HL-60 (cell line): Measurements from ENCODE around the gene NEGR1.

Experiments used
- DNase-seq, 2 experiments: peaks; one replicate each; pipeline ENCODE4 v3.0.0-alpha.2; 2010 to 2020; ENCODE audit warnings: low read depth in 1 of 2, low spot score in 1 of 2
- H3K27ac ChIP-seq: fragments of 250-450 bp; sonication (Bioruptor Pico); replicated peaks from 2 replicates; pipeline ENCODE4 v1.5.1; 2020; ENCODE audit warnings: mild to moderate bottlenecking, moderate library complexity
- H3K27me3 ChIP-seq: fragments of 250-450 bp; sonication (Bioruptor Pico); 2 replicates; pipeline ENCODE4 v1.5.1; 2021; ENCODE audit warnings: mild to moderate bottlenecking, moderate library complexity; ENCODE audit not compliant: insufficient read depth, poor library complexity, severe bottlenecking
- H3K4me3 ChIP-seq: replicated peaks from 2 replicates; pipeline ENCODE4 v1.5.1; 2011; ENCODE audit warnings: mild to moderate bottlenecking, control low read depth, low read length; ENCODE audit not compliant: insufficient read depth
- CTCF ChIP-seq: IDR thresholded peaks from one replicate; pipeline ENCODE4 v1.5.1; 2011; ENCODE audit warnings: low read length, control low read depth, inconsistent platforms; ENCODE audit not compliant: insufficient read depth
- GABPA ChIP-seq: IDR thresholded peaks from 2 replicates; pipeline ENCODE4 v1.6.1; 2012; ENCODE audit warnings: low read depth
- POLR2AphosphoS5 ChIP-seq: IDR thresholded peaks from 2 replicates; pipeline ENCODE4 v1.6.1; 2012; ENCODE audit warnings: low read depth
- SPI1 ChIP-seq: IDR thresholded peaks from 2 replicates; pipeline ENCODE4 v1.6.1; 2012; ENCODE audit warnings: low read depth, mild to moderate bottlenecking, borderline replicate concordance
- TF ChIP-seq, protein P1 (sequence below): IDR thresholded peaks from 2 replicates; pipeline ENCODE4 v1.6.1; 2012; ENCODE audit warnings: low read depth; ENCODE audit not compliant: insufficient replicate concordance

Gene NEGR1

GRCh38 chr1:71721532-71721931 lies 560.8 kb downstream of the NEGR1 start:
- TF ChIP-seq POLR2AphosphoS5 (no peak), SPI1 (no peak), CTCF (no peak), GABPA (no peak)
- TF ChIP-seq, protein P1, sequence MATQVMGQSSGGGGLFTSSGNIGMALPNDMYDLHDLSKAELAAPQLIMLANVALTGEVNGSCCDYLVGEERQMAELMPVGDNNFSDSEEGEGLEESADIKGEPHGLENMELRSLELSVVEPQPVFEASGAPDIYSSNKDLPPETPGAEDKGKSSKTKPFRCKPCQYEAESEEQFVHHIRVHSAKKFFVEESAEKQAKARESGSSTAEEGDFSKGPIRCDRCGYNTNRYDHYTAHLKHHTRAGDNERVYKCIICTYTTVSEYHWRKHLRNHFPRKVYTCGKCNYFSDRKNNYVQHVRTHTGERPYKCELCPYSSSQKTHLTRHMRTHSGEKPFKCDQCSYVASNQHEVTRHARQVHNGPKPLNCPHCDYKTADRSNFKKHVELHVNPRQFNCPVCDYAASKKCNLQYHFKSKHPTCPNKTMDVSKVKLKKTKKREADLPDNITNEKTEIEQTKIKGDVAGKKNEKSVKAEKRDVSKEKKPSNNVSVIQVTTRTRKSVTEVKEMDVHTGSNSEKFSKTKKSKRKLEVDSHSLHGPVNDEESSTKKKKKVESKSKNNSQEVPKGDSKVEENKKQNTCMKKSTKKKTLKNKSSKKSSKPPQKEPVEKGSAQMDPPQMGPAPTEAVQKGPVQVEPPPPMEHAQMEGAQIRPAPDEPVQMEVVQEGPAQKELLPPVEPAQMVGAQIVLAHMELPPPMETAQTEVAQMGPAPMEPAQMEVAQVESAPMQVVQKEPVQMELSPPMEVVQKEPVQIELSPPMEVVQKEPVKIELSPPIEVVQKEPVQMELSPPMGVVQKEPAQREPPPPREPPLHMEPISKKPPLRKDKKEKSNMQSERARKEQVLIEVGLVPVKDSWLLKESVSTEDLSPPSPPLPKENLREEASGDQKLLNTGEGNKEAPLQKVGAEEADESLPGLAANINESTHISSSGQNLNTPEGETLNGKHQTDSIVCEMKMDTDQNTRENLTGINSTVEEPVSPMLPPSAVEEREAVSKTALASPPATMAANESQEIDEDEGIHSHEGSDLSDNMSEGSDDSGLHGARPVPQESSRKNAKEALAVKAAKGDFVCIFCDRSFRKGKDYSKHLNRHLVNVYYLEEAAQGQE, result no peak
- no peaks in the 10 kb centered on the region for H3K27me3 ChIP-seq
- no peak overlapping the region for H3K4me3 ChIP-seq
- DNase-seq, result no peak
- no peak overlapping the region for H3K27ac ChIP-seq

DNA sequence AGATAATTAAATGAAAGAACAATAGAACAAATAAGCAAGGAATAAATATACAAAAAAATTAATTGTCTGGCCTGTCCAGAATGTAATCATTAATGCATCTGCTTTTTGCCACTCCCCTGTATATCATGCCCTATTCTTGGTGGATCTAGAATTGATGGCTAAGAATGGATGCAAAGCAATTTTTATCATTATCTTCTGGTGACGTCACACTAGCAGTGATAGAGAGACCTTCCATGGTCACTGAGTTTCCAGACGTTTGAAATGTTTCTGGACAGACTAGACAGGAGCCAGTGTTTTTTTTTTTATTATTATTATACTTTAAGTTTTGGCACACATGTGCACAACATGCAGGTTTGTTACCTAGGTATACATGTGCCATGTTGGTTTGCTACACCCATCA lies 563.0 kb downstream of the NEGR1 start:
- TF ChIP-seq POLR2AphosphoS5 (no peak), GABPA (no peak)

DNA sequence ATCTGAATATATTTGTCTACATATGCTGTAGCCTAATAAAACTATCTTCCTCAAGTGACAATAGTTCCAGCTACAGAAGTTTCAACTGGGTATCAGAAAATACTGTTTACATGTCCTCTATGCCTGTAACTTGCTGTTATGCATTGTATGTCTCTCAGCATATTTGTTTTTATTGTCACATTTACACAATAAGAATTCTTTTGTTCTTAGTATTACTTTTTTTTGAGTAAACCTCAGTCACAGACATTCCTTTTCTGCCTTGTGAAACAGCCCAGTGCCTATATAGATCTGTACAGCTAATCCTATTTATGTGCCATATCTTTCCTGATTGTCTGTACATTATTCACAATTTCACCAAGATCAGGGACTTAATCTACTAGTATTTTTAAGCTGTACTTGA lies 565.2 kb downstream of the NEGR1 start:
- no peak overlapping the region for H3K27ac ChIP-seq
- H3K4me3 ChIP-seq, result no peak overlapping the region
- TF ChIP-seq GABPA, result no peak
- no peak for TF ChIP-seq SPI1
- TF ChIP-seq, protein P1, result no peak
- TF ChIP-seq POLR2AphosphoS5, result no peak
- no peak for TF ChIP-seq CTCF
- H3K27me3 ChIP-seq, result no peaks in the 10 kb centered on the region
- DNase-seq, result no peak

More for the DNA sequence above, 563.0 kb downstream of the NEGR1 start:
- no peak for DNase-seq
- no peak overlapping the region for H3K27ac ChIP-seq
- no peaks in the 10 kb centered on the region for H3K27me3 ChIP-seq
- no peak overlapping the region for H3K4me3 ChIP-seq

- DNase-seq, result no peak
- H3K4me3 ChIP-seq, result no peak overlapping the region
- no peak overlapping the region for H3K27ac ChIP-seq
- H3K27me3 ChIP-seq, result no peaks in the 10 kb centered on the region
- TF ChIP-seq, protein P1, result no peak
- TF ChIP-seq SPI1, result no peak
- no peak for TF ChIP-seq CTCF
- no peak for TF ChIP-seq POLR2AphosphoS5
These were observed 570.9 kb downstream of the NEGR1 start for GRCh38 chr1:71711456-71711855.
